GM21360 (cell line): Measurements from ENCODE around the gene PHACTR1.
"Not testable (repeated sequence)": the region's sequence is repeated elsewhere in the genome, so short reads cannot be mapped to it uniquely, and the experiment has no call there.

Experiments used
- ATAC-seq: cut with Tn5 transposase; IDR thresholded peaks from one replicate; pipeline ENCODE4 v1.9.1; 2021; ENCODE audit warnings: mild to moderate bottlenecking, moderate library complexity; ENCODE audit not compliant: unreplicated experiment

Gene PHACTR1

GRCh38 chr6:13297391-13297790, 580.8 kb downstream of the PHACTR1 start:
- no peak for ATAC-seq

- no peak for ATAC-seq
Observed at GRCh38 chr6:13298446-13298845, 581.9 kb downstream of the PHACTR1 start.

- ATAC-seq, result no peak
Observed at GRCh38 chr6:13299403-13299821, 582.8 kb downstream of the PHACTR1 start.

DNA sequence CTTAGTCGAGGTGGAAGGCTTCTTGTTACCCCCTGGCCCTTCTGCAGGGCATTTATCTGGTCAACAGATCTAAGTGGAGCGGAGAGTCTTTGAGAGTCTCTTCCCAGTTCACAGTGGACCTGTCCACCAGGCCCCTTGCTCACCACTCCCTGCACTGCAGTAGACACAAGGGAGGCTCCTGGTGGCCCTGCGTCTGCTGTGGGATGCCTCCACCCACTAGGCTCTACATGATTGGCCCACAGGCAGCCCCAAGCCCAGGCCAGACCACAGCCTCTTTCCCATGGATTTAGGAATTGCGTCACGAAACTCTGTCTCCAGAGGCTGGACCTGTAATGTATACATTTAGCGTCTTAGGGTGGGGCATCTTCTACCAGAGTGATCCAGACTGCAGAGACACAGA, 583.4 kb downstream of the PHACTR1 start:
- ATAC-seq, result no peak

GRCh38 chr6:13300643-13301590, 584.4 kb downstream of the PHACTR1 start:
- no peak for ATAC-seq

DNA sequence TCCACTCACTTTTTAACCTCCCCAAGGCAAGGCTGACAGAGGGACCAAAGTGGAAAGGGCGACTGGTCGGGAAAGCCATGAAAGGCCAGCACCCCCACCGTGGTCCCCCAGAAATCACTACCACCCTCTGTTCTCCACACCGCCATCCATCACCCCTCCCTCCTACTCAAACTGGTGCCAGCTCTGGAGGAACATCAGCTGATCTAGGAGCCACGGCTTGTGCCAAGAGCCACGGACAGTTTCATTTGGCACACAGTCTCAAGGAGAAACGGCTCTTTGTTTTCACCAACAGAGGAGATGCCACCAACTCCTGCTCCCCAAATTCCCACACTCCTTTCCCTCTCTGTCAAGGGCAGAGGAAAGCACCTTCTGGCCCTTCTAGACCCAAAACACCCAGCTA, 585.7 kb downstream of the PHACTR1 start:
- ATAC-seq, result no peak

- peak; percentile 67 for ATAC-seq
Observed at GRCh38 chr6:13302751-13303667, 586.4 kb downstream of the PHACTR1 start.

- ATAC-seq, result peak; percentile 54
Observed at GRCh38 chr6:13303668-13304017, 587.1 kb downstream of the PHACTR1 start.

DNA sequence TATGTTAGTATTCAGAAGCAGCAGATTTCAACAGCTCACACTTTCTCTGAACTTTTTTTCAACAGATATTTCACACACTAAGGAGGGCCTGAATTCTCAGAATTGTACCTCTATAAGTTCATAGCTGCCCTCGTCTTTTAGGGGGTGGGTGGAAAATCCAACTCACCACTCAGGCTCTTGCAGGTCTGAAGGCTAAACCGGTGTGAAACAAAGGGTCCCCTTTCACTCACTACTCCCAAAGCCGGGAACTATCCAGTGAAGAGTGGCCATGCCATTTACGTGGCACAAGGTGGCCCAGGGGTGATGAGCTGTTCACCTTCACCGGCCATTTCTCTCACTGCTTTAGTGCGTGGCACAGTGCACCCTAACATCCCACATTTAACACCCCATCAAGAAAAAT, 587.5 kb downstream of the PHACTR1 start:
- ATAC-seq, result no peak

GRCh38 chr6:13304580-13305260, 588.2 kb downstream of the PHACTR1 start:
- ATAC-seq, result peak; percentile 34

GRCh38 chr6:13305288-13305687, 588.7 kb downstream of the PHACTR1 start:
- no peak for ATAC-seq

GRCh38 chr6:13305791-13306190, 589.2 kb downstream of the PHACTR1 start:
- ATAC-seq, result no peak

DNA sequence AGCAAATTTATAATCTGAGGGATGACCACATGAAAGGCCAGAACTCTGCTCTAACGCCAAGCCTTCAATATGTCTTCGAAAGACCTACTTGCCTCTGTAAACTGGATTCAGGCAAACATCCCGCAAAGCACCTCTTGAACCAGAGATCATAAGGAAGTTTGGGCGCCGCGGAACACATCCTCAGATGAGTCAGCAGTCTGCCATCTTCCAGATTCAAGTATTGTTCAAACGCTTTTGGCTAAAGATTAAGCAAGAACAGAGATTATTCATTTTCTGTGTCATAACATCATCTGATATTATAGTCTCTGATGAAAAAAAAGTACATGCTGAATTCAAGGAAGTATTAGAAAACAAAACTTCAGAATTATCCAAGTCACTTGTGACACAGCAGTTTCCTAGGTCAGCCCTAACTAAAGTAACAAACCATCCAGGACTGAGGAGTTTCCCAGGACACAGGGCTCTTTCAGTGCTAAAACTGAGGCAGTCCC, 591.0 kb downstream of the PHACTR1 start:
- no peak for ATAC-seq

DNA sequence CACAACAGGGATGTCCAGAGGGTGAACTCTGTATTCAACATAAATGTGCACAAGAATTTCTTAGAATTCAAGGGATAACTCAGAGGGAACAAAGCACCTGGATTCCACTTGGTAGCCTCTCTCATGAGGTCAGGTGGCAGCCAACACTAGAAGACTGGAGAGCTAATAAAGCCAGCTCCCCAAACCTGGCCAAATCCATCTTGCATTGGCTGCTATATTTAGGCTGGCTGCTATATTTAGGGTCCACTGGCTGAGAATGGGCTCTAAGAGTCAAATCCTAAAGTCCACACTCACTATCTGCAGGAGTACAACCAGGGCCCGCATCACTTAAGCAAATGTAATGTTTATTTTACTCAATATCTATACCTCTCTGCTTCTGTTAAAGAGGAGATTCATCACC, 591.8 kb downstream of the PHACTR1 start:
- ATAC-seq, result no peak

GRCh38 chr6:13311155-13311554, 594.6 kb downstream of the PHACTR1 start:
- ATAC-seq, result no peak

DNA sequence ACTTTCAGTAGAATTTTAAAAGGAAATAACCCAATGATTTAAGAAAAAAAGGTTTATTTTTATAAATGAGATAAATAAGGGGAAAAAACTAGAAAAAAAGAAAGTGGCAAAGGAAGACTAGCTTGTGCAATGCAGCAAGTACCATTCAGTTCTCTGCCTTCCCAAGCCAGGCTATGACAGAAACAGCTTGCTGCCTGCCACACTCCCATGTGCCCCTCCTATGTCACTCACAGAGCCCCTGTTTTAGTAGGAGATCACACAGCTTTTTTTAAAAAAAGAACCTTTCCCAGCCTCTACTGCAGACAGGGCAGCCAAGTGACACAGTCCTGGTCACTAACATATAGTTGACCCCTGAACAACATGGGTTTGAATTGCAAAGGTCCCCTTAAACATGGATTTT, 598.2 kb downstream of the PHACTR1 start:
- no peak for ATAC-seq

- ATAC-seq, result no peak
Observed at GRCh38 chr6:13315896-13316295, 599.3 kb downstream of the PHACTR1 start.

DNA sequence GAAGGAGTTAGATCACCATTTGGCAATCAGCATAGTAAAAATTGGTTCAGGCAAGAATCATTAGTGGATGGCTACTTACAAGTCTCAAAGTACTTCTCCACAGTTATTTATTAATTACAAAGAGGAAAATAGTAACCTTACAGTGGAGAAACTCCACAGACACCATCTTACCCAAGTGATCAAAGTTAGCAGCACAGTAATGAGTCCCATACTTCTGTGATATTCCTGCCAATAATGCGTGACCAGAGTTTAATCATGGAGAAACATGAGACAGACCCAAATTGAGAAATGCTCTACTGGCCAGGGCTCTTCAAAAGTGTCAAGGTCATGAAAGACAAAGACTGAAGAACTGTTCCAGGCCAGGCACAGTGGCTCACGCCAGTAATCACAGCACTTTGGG, 602.3 kb downstream of the PHACTR1 start:
- ATAC-seq, result no peak

GRCh38 chr6:13319891-13320564, 603.5 kb downstream of the PHACTR1 start:
- no peak for ATAC-seq

- not testable (repeated sequence) for ATAC-seq
Observed at GRCh38 chr6:13326031-13326586, 609.5 kb downstream of the PHACTR1 start.
